ENCODE data around the gene FDPS. TPM values are rescaled to one million over a fixed set of nuclear protein-coding genes. Genes with fewer than 3 reads are reported as not detected.

Gene FDPS
- total RNA-seq, 1 donor from 2014 or later: 324 TPM

GRCh38 chr1:155294520-155295182 lies 14.0 kb upstream of the FDPS start:
- Mint-ChIP-seq H3K27me3 (peaks cover 53% of the 10 kb centered on the region), H3K4me3 (peak overlapping the region; percentile 47), H3K9me3 (no peaks in the 10 kb centered on the region), H3K4me1 (peaks cover 8% of the 10 kb centered on the region), H3K36me3 (ENCODE audit: low read depth) (no peaks in the 10 kb centered on the region), H3K27ac (no peak overlapping the region)
- no peak for DNase-seq
- intact Hi-C loops (cut with micrococcal nuclease): no loop called here

DNA sequence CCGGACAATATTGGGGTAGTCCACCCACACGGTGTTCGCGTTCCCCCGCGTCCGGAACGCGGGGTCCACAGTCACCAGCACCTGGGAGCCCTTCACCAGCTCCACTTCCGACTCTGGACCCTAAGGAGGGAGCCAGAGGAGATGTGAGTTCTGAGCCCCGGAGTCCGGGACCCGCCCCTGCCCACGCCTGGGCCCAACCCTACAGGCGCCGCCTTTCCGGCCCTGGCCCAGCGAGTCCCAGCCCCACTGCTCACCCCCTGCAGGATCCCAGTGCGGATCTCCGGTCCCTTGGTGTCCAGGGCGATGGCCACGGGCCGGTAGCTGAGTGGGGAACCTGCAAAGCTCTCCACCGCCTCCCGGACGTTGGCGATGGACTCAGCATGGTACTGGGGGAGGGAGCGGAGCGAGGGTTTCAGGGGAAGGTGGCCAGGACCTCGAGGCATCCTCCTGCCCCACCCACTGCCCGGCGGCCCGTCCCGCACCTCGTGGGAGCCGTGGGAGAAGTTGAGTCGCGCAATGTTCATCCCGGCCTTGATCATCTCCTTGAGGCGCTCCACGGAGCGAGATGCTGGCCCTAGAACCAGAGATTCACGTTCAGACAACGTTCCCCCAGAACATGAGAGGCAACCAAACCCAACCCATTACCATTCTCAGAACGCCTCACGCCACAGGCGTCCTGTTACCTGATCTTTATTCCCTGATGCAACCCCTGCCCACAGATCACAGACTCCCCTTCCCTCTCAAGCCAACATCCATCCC lies 13.3 kb upstream of the FDPS start:
- Mint-ChIP-seq H3K27ac (no peak overlapping the region), H3K36me3 (ENCODE audit: low read depth) (no peaks in the 10 kb centered on the region), H3K27me3 (peaks cover 50% of the 10 kb centered on the region), H3K4me3 (peak overlapping the region; percentile 47), H3K9me3 (no peaks in the 10 kb centered on the region), H3K4me1 (peaks cover 8% of the 10 kb centered on the region)
- intact Hi-C loops (cut with micrococcal nuclease): no loop called here
- no peak for DNase-seq

GRCh38 chr1:155295942-155296267 lies 12.8 kb upstream of the FDPS start:
- no peaks in the 10 kb centered on the region for H3K36me3 Mint-ChIP-seq (ENCODE audit: low read depth)
- H3K9me3 Mint-ChIP-seq: no peaks in the 10 kb centered on the region
- no peak for DNase-seq
- no peak overlapping the region for H3K27ac Mint-ChIP-seq
- intact Hi-C loops (cut with micrococcal nuclease): no loop called here
- H3K4me3 Mint-ChIP-seq: no peak overlapping the region
- peaks cover 8% of the 10 kb centered on the region for H3K4me1 Mint-ChIP-seq
- peaks cover 50% of the 10 kb centered on the region for H3K27me3 Mint-ChIP-seq

- no peak overlapping the region for H3K4me3 Mint-ChIP-seq
- intact Hi-C loops (cut with micrococcal nuclease): no loop called here
- no peak overlapping the region for H3K27ac Mint-ChIP-seq
- no peak for DNase-seq
- no peaks in the 10 kb centered on the region for H3K9me3 Mint-ChIP-seq
- H3K36me3 Mint-ChIP-seq (ENCODE audit: low read depth): no peaks in the 10 kb centered on the region
- H3K4me1 Mint-ChIP-seq: peaks cover 8% of the 10 kb centered on the region
- peaks cover 46% of the 10 kb centered on the region for H3K27me3 Mint-ChIP-seq
These were observed 12.0 kb upstream of the FDPS start for GRCh38 chr1:155296661-155297060.

DNA sequence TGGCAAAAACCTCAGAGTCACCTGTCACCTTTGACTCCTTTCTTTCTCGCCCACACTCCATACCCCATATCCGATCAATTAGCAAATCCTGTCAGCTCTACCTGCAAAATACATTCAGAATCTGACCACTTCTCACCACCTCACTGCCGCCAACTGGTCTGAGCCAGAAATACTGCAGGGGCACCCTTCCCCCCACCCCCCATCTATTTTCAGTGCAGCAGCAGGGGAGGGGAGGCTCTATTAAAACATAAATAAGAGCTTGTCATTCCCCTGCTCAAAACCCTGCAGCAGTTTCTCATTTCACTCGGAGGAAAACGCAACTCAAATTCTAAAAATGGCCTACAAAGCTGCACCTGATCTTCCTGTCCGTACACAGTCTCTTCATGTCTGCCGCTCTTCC lies 11.3 kb upstream of the FDPS start:
- H3K4me1 Mint-ChIP-seq: peaks cover 8% of the 10 kb centered on the region
- intact Hi-C loops (cut with micrococcal nuclease): no loop called here
- no peak overlapping the region for H3K27ac Mint-ChIP-seq
- no peak overlapping the region for H3K4me3 Mint-ChIP-seq
- peaks cover 42% of the 10 kb centered on the region for H3K27me3 Mint-ChIP-seq
- no peaks in the 10 kb centered on the region for H3K36me3 Mint-ChIP-seq (ENCODE audit: low read depth)
- DNase-seq: no peak
- no peaks in the 10 kb centered on the region for H3K9me3 Mint-ChIP-seq

DNA sequence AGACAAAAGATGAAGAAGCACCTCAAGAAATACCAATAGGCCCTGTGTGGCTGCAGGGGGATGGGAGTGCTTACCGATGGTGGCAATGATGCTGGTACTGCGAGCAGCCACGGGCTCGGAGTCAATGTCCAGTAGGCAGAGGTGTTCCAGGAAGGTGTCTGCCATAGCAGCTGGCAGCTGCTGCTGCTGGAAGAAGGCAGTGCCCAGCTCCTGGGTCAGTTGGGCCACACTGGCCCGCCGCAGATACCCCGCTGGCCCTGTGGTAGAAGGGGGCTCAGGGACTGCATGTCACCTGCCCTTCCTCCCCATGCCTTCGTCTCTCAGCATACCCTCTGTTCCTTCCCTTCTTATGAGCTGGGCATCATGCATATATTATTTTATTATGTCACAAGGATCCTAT lies 8.6 kb upstream of the FDPS start:
- Mint-ChIP-seq H3K27ac (no peak overlapping the region), H3K27me3 (peaks cover 27% of the 10 kb centered on the region), H3K4me3 (no peak overlapping the region), H3K36me3 (ENCODE audit: low read depth) (no peaks in the 10 kb centered on the region), H3K9me3 (no peaks in the 10 kb centered on the region), H3K4me1 (peaks cover 5% of the 10 kb centered on the region)
- intact Hi-C loops (cut with micrococcal nuclease): no loop called here
- DNase-seq: no peak

- DNase-seq: no peak
- H3K36me3 Mint-ChIP-seq (ENCODE audit: low read depth): no peaks in the 10 kb centered on the region
- no peak overlapping the region for H3K4me3 Mint-ChIP-seq
- H3K27me3 Mint-ChIP-seq: peaks cover 22% of the 10 kb centered on the region
- no peaks in the 10 kb centered on the region for H3K9me3 Mint-ChIP-seq
- intact Hi-C loops (cut with micrococcal nuclease): no loop called here
- H3K4me1 Mint-ChIP-seq: peaks cover 5% of the 10 kb centered on the region
- no peak overlapping the region for H3K27ac Mint-ChIP-seq
These were observed 7.9 kb upstream of the FDPS start for GRCh38 chr1:155300553-155301329.

DNA sequence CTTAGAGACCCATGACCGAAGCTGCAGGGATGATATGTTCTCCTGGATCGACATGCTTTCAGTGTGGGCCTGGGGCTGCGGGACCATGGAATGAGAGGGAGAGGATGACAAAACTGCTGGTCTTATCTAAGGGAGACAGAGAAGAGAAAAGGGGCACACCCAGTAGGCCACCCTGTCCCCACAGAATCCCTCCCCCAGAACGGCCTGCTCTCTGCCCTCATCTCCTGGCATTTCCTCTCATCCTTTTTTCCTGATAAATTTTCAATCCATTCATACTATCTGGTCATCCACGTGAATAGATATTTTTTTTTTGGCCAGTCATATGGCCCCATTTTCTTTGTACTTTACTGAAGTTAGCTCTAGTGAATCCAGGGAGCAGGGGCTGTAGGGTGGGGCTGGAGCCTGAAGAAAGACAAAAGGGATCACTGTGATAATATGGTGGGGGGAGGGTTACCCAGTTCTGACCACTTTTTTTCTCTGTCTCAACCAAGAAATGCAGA lies 7.3 kb upstream of the FDPS start, which contains the start of gene PKLR:
PKLR (minus strand) TSS at position 97 of the 500 bp plus-strand sequence; CDS start at position 54, 43 bp downstream.
- Mint-ChIP-seq H3K4me3 (no peak within 1 kb of the TSS), H3K27me3 (peaks cover 16% of the 10 kb centered on the region), H3K36me3 (ENCODE audit: low read depth) (no peaks in the 10 kb centered on the region), H3K9me3 (no peaks in the 10 kb centered on the region), H3K27ac (no peak within 1 kb of the TSS), H3K4me1 (peaks cover 5% of the 10 kb centered on the region)
- intact Hi-C loops (cut with micrococcal nuclease): no loop called here
- DNase-seq: no peak

GRCh38 chr1:155304558-155305063 lies 4.1 kb upstream of the FDPS start:
- no peak overlapping the region for H3K27ac Mint-ChIP-seq
- H3K27me3 Mint-ChIP-seq: no peaks in the 10 kb centered on the region
- H3K4me1 Mint-ChIP-seq: peaks cover 10% of the 10 kb centered on the region
- peaks cover 10% of the 10 kb centered on the region for H3K36me3 Mint-ChIP-seq (ENCODE audit: low read depth)
- no peak for DNase-seq
- intact Hi-C loops (cut with micrococcal nuclease): loop anchor here (5.0 kb wide), 1 partner anchor 112 kb away; no protein-coding TSS in a partner anchor
- H3K9me3 Mint-ChIP-seq: no peaks in the 10 kb centered on the region
- H3K4me3 Mint-ChIP-seq: no peak overlapping the region

- Mint-ChIP-seq H3K27ac (peak overlapping the region; percentile 74), H3K4me1 (peaks cover 21% of the 10 kb centered on the region), H3K9me3 (no peaks in the 10 kb centered on the region), H3K27me3 (no peaks in the 10 kb centered on the region), H3K4me3 (no peak overlapping the region), H3K36me3 (ENCODE audit: low read depth) (peaks cover 23% of the 10 kb centered on the region)
- intact Hi-C loops (cut with micrococcal nuclease): loop anchor here (5.0 kb wide), 1 partner anchor 114 kb away; no protein-coding TSS in a partner anchor
- no peak for DNase-seq
These were observed 2.7 kb upstream of the FDPS start for GRCh38 chr1:155305881-155306391.

- Mint-ChIP-seq H3K36me3 (ENCODE audit: low read depth) (peaks cover 35% of the 10 kb centered on the region), H3K4me1 (peaks cover 30% of the 10 kb centered on the region), H3K27ac (peak overlapping the region; percentile 92), H3K9me3 (no peaks in the 10 kb centered on the region), H3K27me3 (no peaks in the 10 kb centered on the region), H3K4me3 (peak overlapping the region; percentile 34)
- intact Hi-C loops (cut with micrococcal nuclease): loop anchor here (5.0 kb wide), 1 partner anchor 115 kb away; no protein-coding TSS in a partner anchor
- DNase-seq: no peak
These were observed 1.4 kb upstream of the FDPS start for GRCh38 chr1:155307247-155307740.

- DNase-seq: peak; percentile 65
- Mint-ChIP-seq H3K4me3 (peak overlapping the region; percentile 99), H3K36me3 (ENCODE audit: low read depth) (peaks cover 48% of the 10 kb centered on the region), H3K4me1 (peaks cover 39% of the 10 kb centered on the region), H3K9me3 (no peaks in the 10 kb centered on the region), H3K27ac (peak overlapping the region; percentile 92), H3K27me3 (no peaks in the 10 kb centered on the region)
- intact Hi-C loops (cut with micrococcal nuclease): loop anchor here (2.0 to 5.0 kb wide), 2 partner anchors 59 to 117 kb away; no protein-coding TSS in a partner anchor
These were observed 856 bp downstream of the FDPS start for GRCh38 chr1:155309423-155310021.

- intact Hi-C loops (cut with micrococcal nuclease): no loop called here
- Mint-ChIP-seq H3K27ac (peak overlapping the region; percentile 36), H3K36me3 (ENCODE audit: low read depth) (peaks cover 73% of the 10 kb centered on the region), H3K27me3 (no peaks in the 10 kb centered on the region), H3K9me3 (no peaks in the 10 kb centered on the region), H3K4me1 (peaks cover 36% of the 10 kb centered on the region), H3K4me3 (no peak overlapping the region)
- no peak for DNase-seq
These were observed 4.6 kb downstream of the FDPS start for GRCh38 chr1:155313261-155313660.

Measured in activated CD4-positive, alpha-beta T cell treated with anti-CD3 and anti-CD28 coated beads, Interleukin-2, amount 10 ng/mL, durations not matched to agents 24 days and 14 days (primary cell).